Peyer's patch (tissue), 4 donors: ENCODE results near the gene ADAMTS1. TPM values are rescaled to one million over a fixed set of nuclear protein-coding genes. Genes with fewer than 3 reads are reported as not detected.

ENCODE experiments used
- DNase-seq, 3 donors: peaks; one replicate each; pipeline ENCODE4 v3.0.0-alpha.2; 2017 to 2019
- H3K27ac ChIP-seq, 4 donors: fragments of 200-600 bp; sonication (generic); one replicate each; pipeline ENCODE4 v1.5.1; 2016 to 2019
- H3K27me3 ChIP-seq, 2 donors: fragments of 200-600 bp; sonication (generic); one replicate each; pipeline ENCODE4 v1.5.1; 2019
- H3K36me3 ChIP-seq, 3 donors: fragments of 200-600 bp; sonication (generic); one replicate each; pipeline ENCODE4 v1.5.1; 2016 to 2019
- H3K4me1 ChIP-seq, 4 donors: fragments of 200-600 bp; sonication (generic); one replicate each; pipeline ENCODE4 v1.5.1; 2016 to 2019
- H3K4me3 ChIP-seq, 4 donors: fragments of 200-600 bp; sonication (generic); 1 replicate in 3 of 4; 2 replicates in 1 of 4; pipeline ENCODE4 v1.5.1; 2016 to 2019; ENCODE audit warnings: mild to moderate bottlenecking in 1 of 4
- H3K9me3 ChIP-seq, 4 donors: fragments of 200-600 bp; sonication (generic); one replicate each; pipeline ENCODE4 v1.5.1; 2016 to 2019; ENCODE audit warnings: mild to moderate bottlenecking in 1 of 4
- POLR2A ChIP-seq, 2 donors: fragments of 450-650 bp; IDR thresholded peaks; one replicate each; pipeline ENCODE4 v1.5.1; 2017; ENCODE audit warnings: antibody characterized with exemption in 2 of 2, mild to moderate bottlenecking in 2 of 2, moderate library complexity in 2 of 2
- total RNA-seq, 4 donors: library from RNA; depleted of rRNA; stranded (reverse); fragments of >200 nt; gene quantifications; one replicate each; pipeline ENCODE4 v1.1.0, GENCODE V29; 2016
- TF ChIP-seq, protein P1 (sequence below), 6 experiments: fragments of 450-650 bp in 4 of 6; fragments of 200-600 bp in 2 of 6; sonication (generic) in 1 of 6; IDR thresholded peaks; one replicate each; pipeline ENCODE4 v1.5.1; 2017 to 2019; ENCODE audit warnings: antibody characterized with exemption in 6 of 6, mild to moderate bottlenecking in 3 of 6, moderate library complexity in 1 of 6

ADAMTS1 gene
- total RNA-seq, 4 donors from 2014 or later = 11.0 to 150 (median 28.8) TPM

GRCh38 chr21:26884436-26884835 is 39.2 kb upstream of the ADAMTS1 start:
- no peaks in the 10 kb centered on the region for H3K9me3 ChIP-seq
- no peaks in the 10 kb centered on the region for H3K4me1 ChIP-seq
- H3K27ac ChIP-seq = no peak overlapping the region
- no peak for DNase-seq
- H3K36me3 ChIP-seq = no peaks in the 10 kb centered on the region
- TF ChIP-seq, protein P1, sequence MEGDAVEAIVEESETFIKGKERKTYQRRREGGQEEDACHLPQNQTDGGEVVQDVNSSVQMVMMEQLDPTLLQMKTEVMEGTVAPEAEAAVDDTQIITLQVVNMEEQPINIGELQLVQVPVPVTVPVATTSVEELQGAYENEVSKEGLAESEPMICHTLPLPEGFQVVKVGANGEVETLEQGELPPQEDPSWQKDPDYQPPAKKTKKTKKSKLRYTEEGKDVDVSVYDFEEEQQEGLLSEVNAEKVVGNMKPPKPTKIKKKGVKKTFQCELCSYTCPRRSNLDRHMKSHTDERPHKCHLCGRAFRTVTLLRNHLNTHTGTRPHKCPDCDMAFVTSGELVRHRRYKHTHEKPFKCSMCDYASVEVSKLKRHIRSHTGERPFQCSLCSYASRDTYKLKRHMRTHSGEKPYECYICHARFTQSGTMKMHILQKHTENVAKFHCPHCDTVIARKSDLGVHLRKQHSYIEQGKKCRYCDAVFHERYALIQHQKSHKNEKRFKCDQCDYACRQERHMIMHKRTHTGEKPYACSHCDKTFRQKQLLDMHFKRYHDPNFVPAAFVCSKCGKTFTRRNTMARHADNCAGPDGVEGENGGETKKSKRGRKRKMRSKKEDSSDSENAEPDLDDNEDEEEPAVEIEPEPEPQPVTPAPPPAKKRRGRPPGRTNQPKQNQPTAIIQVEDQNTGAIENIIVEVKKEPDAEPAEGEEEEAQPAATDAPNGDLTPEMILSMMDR (IDR thresholded peaks at IDR 0.05) = no peak
- TF ChIP-seq POLR2A (IDR thresholded peaks at IDR 0.05) = no peak
- no peaks in the 10 kb centered on the region for H3K27me3 ChIP-seq
- H3K4me3 ChIP-seq = no peak overlapping the region

DNA sequence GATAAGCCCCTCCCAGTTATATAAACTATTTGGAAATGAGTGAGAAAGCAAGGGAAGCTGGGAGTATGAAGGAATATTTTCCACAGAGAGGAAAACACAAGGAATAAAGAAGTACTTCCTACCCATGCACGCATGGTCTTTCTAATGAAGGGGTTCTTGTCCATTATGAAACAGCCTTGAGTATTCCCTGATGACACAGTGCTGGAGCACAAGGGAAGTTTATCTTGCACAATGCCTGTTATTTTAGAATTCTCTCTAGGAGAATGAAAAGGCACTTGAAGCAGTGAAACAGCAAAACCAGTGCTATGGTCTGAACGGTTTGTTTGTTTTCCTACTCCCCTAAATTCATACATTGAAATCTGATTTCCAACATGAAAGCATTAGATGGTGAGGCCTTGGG is 38.6 kb upstream of the ADAMTS1 start:
- no peak overlapping the region for H3K4me3 ChIP-seq
- H3K4me1 ChIP-seq = no peaks in the 10 kb centered on the region
- no peaks in the 10 kb centered on the region for H3K9me3 ChIP-seq
- H3K27me3 ChIP-seq = no peaks in the 10 kb centered on the region
- H3K27ac ChIP-seq = no peak overlapping the region
- no peak for TF ChIP-seq POLR2A (IDR thresholded peaks at IDR 0.05)
- TF ChIP-seq, protein P1 (IDR thresholded peaks at IDR 0.05) = no peak
- H3K36me3 ChIP-seq = no peaks in the 10 kb centered on the region
- DNase-seq = no peak

DNA sequence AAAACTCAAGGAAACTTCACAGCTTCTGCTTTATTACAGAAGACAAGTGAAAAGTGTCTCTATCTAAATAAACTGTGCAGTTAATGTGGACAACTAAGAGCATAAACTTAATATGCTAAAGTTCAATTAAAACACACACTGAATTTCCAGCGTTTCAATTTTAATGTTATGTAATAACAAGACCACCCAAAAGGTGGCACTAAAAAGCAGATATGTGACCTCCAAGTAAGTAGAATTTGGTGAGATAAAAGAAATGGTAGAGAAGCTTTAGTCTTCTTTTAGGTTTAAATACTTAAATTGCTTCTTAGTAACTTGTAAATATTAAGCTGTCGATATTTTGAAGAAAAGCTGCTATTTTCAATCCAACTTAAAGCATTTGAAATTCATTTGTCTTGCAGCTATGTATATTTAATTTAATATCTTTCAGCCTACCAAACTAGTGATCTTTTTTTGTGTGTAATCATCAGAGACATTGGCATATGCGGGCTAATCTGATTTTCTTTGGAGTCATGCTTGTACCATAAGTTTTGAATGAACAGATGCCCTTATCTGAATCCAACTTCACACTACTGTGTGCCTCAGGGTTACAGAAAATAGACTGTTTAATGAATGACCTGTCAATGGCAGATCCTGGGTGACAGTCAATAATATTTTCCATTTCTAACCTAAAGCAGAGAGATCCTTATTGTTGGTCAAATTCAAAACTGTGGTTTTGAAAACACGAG is 36.5 kb upstream of the ADAMTS1 start:
- DNase-seq = no peak
- Histone ChIP-seq H3K4me1 (no peaks in the 10 kb centered on the region), H3K9me3 (no peaks in the 10 kb centered on the region), H3K27ac (no peak overlapping the region), H3K36me3 (no peaks in the 10 kb centered on the region), H3K27me3 (no peaks in the 10 kb centered on the region), H3K4me3 (no peak overlapping the region)
- no peak for TF ChIP-seq POLR2A (IDR thresholded peaks at IDR 0.05)
- TF ChIP-seq, protein P1 (IDR thresholded peaks at IDR 0.05) = no peak

DNA sequence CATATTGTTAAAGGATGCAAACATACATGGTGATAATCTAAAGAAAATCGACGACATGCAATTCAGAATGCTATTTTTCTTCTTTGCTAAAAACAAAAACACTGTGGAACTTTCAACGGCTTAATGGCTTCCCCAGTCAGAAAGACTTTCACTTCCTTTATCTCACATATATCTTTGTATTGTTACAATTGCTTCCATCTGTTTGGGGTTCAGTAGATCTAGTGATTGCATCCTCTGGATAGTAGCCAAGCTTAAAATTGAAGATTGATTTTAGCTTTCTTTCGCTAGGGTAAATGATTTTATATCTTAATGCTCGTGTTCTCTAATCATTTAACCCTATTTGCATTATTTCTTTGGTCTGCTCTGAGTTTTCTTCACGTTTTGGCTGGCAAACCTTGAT is 31.8 kb upstream of the ADAMTS1 start:
- Histone ChIP-seq H3K27me3 (no peaks in the 10 kb centered on the region), H3K4me1 (no peaks in the 10 kb centered on the region), H3K27ac (no peak overlapping the region), H3K9me3 (no peaks in the 10 kb centered on the region), H3K36me3 (no peaks in the 10 kb centered on the region), H3K4me3 (no peak overlapping the region)
- TF ChIP-seq, protein P1 (IDR thresholded peaks at IDR 0.05) = no peak
- no peak for TF ChIP-seq POLR2A (IDR thresholded peaks at IDR 0.05)
- DNase-seq = no peak

GRCh38 chr21:26874347-26874746 is 29.1 kb upstream of the ADAMTS1 start:
- TF ChIP-seq POLR2A (IDR thresholded peaks at IDR 0.05) = no peak
- TF ChIP-seq, protein P1 (IDR thresholded peaks at IDR 0.05) = no peak
- Histone ChIP-seq H3K4me3 (no peak overlapping the region), H3K27ac (no peak overlapping the region)

More at GRCh38 chr21:26874347-26874746, 29.1 kb upstream of the ADAMTS1 start:
- H3K4me1 ChIP-seq = no peaks in the 10 kb centered on the region
- H3K9me3 ChIP-seq = no peaks in the 10 kb centered on the region
- no peak for DNase-seq
- no peaks in the 10 kb centered on the region for H3K27me3 ChIP-seq
- H3K36me3 ChIP-seq = no peaks in the 10 kb centered on the region
